ENCODE data around the gene MAP3K7. TPM values are rescaled to one million over a fixed set of nuclear protein-coding genes. Genes with fewer than 3 reads are reported as not detected.

MAP3K7 gene
- total and polyA plus RNA-seq, 2 of the 4 experiments (the other 2 are of a cell fraction), result 26.5 to 29.9 TPM

GRCh38 chr6:90464507-90464906 lies 122.4 kb downstream of the MAP3K7 start:
- Histone ChIP-seq H3K79me1 (ENCODE audit: low read depth in 1 of 2, low read length in 2 of 2) (no peaks in the 10 kb centered on the region), H4K91ac (ENCODE audit: insufficient read depth, low read depth, low read length) (no peak overlapping the region), H2BK20ac (ENCODE audit: low read depth, low read length) (no peak overlapping the region), H3K4me2 (ENCODE audit: low read depth, low read length) (no peak overlapping the region), H2AK9ac (replicated peaks; ENCODE audit: low read depth, low read length, poor library complexity) (no peak overlapping the region), H3K9me3 (ENCODE audit: control insufficient read depth, insufficient read depth, low read length) (no peaks in the 10 kb centered on the region), H3K4me1 (ENCODE audit: control insufficient read depth, insufficient read depth, low read length) (no peaks in the 10 kb centered on the region), H4K5ac (ENCODE audit: low read depth, low read length) (no peak overlapping the region), H3K27me3 (ENCODE audit: control insufficient read depth, insufficient read depth, low read length) (peaks cover 8% of the 10 kb centered on the region), H3K4me3 (ENCODE audit: insufficient read depth, low read depth, low read length) (no peak overlapping the region), H3K18ac (ENCODE audit: low read depth, low read length) (no peak overlapping the region), H4K20me1 (ENCODE audit: insufficient read depth, low read length) (no peaks in the 10 kb centered on the region), H3K36me3 (ENCODE audit: control insufficient read depth, insufficient read depth, low read length) (no peaks in the 10 kb centered on the region), H3K27ac (ENCODE audit: insufficient read depth, low read length) (no peak overlapping the region), H3K9ac (ENCODE audit: low read depth, low read length) (no peak overlapping the region), H2BK120ac (ENCODE audit: low read depth, low read length) (no peak overlapping the region), H4K8ac (ENCODE audit: low read depth in 2 of 2, low read length in 2 of 2) (no peak overlapping the region), H2BK5ac (ENCODE audit: low read depth, low read length, poor library complexity, severe bottlenecking) (no peak overlapping the region), H2BK15ac (ENCODE audit: low read depth, low read length) (no peak overlapping the region), H3K4ac (ENCODE audit: low read depth, low read length) (no peak overlapping the region), H3K23ac (ENCODE audit: low read depth, low read length) (no peak overlapping the region), H3K56ac (ENCODE audit: extremely low read depth, insufficient read depth, low read length) (no peak overlapping the region), H3K14ac (replicated peaks; ENCODE audit: low read depth, low read length) (no peak overlapping the region), H3K9me1 (ENCODE audit: insufficient read depth, low read length) (no peaks in the 10 kb centered on the region), H2AK5ac (ENCODE audit: low read depth, low read length) (no peak overlapping the region), H2AFZ (replicated peaks; ENCODE audit: low read length, poor library complexity) (no peak overlapping the region)
- TF ChIP-seq BHLHE40 (IDR thresholded peaks at IDR 0.05; ENCODE audit: low read depth, low read length), result no peak
- TF ChIP-seq CTCF (conservative IDR thresholded peaks at IDR 0.05; ENCODE audit: low read depth, low read length), result no peak
- TF ChIP-seq MAZ (IDR thresholded peaks at IDR 0.05; ENCODE audit: borderline replicate concordance, low read depth, low read length), result no peak
- TF ChIP-seq RFX5 (IDR thresholded peaks at IDR 0.05; ENCODE audit: low read depth, low read length), result no peak
- TF ChIP-seq RCOR1 (IDR thresholded peaks at IDR 0.05; ENCODE audit: insufficient replicate concordance, low read length), result no peak
- no peak for TF ChIP-seq ELK1 (IDR thresholded peaks at IDR 0.05; ENCODE audit: borderline replicate concordance, low read depth, low read length)
- TF ChIP-seq NFE2L2 (IDR thresholded peaks at IDR 0.05; ENCODE audit: low read depth, low read length), result no peak
- no peak for TF ChIP-seq MXI1 (IDR thresholded peaks at IDR 0.05; ENCODE audit: borderline replicate concordance, low read depth, low read length)
- no peak for TF ChIP-seq CEBPB (IDR thresholded peaks at IDR 0.05; ENCODE audit: low read depth, low read length)
- in situ Hi-C loops (cut with MboI; ENCODE audit: low sequenced_read_pairs) (no loop called here), intact Hi-C loops (cut with micrococcal nuclease) (no loop called here), dilution Hi-C loops (cut with HindIII; ENCODE audit: low sequenced_read_pairs, unreplicated experiment) (no loop called here)
- DNase-seq (no peak), ATAC-seq (ENCODE audit: low read depth) (no peak)
- CTCF ChIA-PET, result no interaction called here
- 64% methylated on average over 2 of the region's 7 CpGs; no CpG with 5 or more reads in 1 of the 2 experiments for WGBS, 2 experiments (ENCODE audit: extremely low coverage in 2 of 2, insufficient read length in 1 of 2)
- BruUV-seq (replicated peaks), result no TSS peak
- POLR2A ChIA-PET (ENCODE audit: unreplicated experiment), result no interaction called here
